Kidney (tissue), 14 donors: ENCODE results near the gene DIPK1B. TPM values are rescaled to one million over a fixed set of nuclear protein-coding genes. Genes with fewer than 3 reads are reported as not detected.

Experiments used
- DNase-seq, 5 donors: peaks; one replicate each; pipeline ENCODE4 v3.0.0-alpha.2; 2013 to 2020
- FAIRE-seq: peaks from 2 replicates; lab custom pipeline; 2012; peaks lifted over from hg19 to GRCh38; lab: Jason Lieb, UNC
- H3K27ac ChIP-seq, 2 donors: one replicate each; pipeline ENCODE4 v1.7.0; 2013; ENCODE audit warnings: low read depth in 2 of 2, low read length in 2 of 2, inconsistent platforms in 1 of 2
- H3K27me3 ChIP-seq: one replicate; pipeline ENCODE4 v1.7.1; 2013; ENCODE audit warnings: low read length, inconsistent platforms; ENCODE audit not compliant: control insufficient read depth, insufficient read depth
- H3K36me3 ChIP-seq, 3 donors: one replicate each; pipeline versions ENCODE4 v1.7.0 to v1.7.1; 2013; ENCODE audit warnings: low read length in 3 of 3, control low read depth in 1 of 3, inconsistent platforms in 1 of 3; ENCODE audit not compliant: insufficient read depth in 3 of 3, control insufficient read depth in 2 of 3
- H3K4me1 ChIP-seq, 3 donors: one replicate each; pipeline versions ENCODE4 v1.7.0 to v1.7.1; 2013; ENCODE audit warnings: low read length in 3 of 3, inconsistent platforms in 1 of 3, low read depth in 1 of 3; ENCODE audit not compliant: control insufficient read depth in 2 of 3, insufficient read depth in 2 of 3
- H3K4me3 ChIP-seq, 3 donors: one replicate each; pipeline versions ENCODE4 v1.7.0 to v1.8.1; 2013; ENCODE audit warnings: low read length in 3 of 3, control low read depth in 1 of 3, inconsistent platforms in 1 of 3
- H3K9ac ChIP-seq, 3 donors: one replicate each; pipeline versions ENCODE4 v1.7.0 to v1.7.1; 2013; ENCODE audit warnings: low read length in 3 of 3, control low read depth in 1 of 3, inconsistent platforms in 1 of 3
- H3K9me3 ChIP-seq, 3 donors: one replicate each; pipeline versions ENCODE4 v1.7.0 to v1.7.1; 2013; ENCODE audit warnings: low read length in 3 of 3, control low read depth in 1 of 3, inconsistent platforms in 1 of 3; ENCODE audit not compliant: control insufficient read depth in 2 of 3, insufficient read depth in 1 of 3
- CTCF ChIP-seq: IDR thresholded peaks from 3 replicates; pipeline ENCODE4 v1.5.1; 2012; ENCODE audit warnings: mild to moderate bottlenecking, moderate library complexity, borderline replicate concordance; ENCODE audit not compliant: insufficient read depth; ENCODE audit errors: extremely low read depth
- intact Hi-C: fragments of 100-400 bp; cut with DNase I; formaldehyde crosslinking; loops from one replicate; pipeline ENCODE4 v1.11.1; 2022
- polyA plus RNA-seq: library from polyadenylated mRNA; stranded (reverse); fragments of 350-450 nt; fragmentation: Illumina TruSeq; extraction: RNeasy Lipid Tissue Mini Kit (QIAGEN cat#74804); gene quantifications from one replicate; pipeline ENCODE4 v1.2.3, GENCODE V29; 2014; ENCODE audit warnings: low read depth, low replicate concordance; ENCODE audit not compliant: insufficient read depth
- total RNA-seq: library from RNA; stranded (reverse); fragmentation: NEBNext Ultra II Directional; extraction: Animal tissue kit (Norgen Biotek cat#: 25700); gene quantifications from one replicate; pipeline ENCODE4 v1.2.1, GENCODE V29; 2021
- donor health status: control.
- donor health status: control.
- donor health status: control.
- donor health status: control.
- donor health status: control.
- donor health status: DM: yes; HTN: yes; CAD: no.
- donor health status: Normal renal cell carcinoma (clear cell type).

Gene DIPK1B
- total and polyA plus RNA-seq, 2 donors from 2014 or later, result 7.5 to 22.6 TPM

GRCh38 chr9:136681945-136682699, 30.2 kb upstream of the DIPK1B start:
- no peak for FAIRE-seq
- peaks cover 0 to 24% (median 0%) of the 10 kb centered on the region in 3 donors for H3K4me1 ChIP-seq

GRCh38 chr9:136682710-136683109, 29.7 kb upstream of the DIPK1B start:
- H3K9ac ChIP-seq, result no peak overlapping the region
- no peaks in the 10 kb centered on the region for H3K27me3 ChIP-seq
- no peaks in the 10 kb centered on the region for H3K9me3 ChIP-seq
- no peak overlapping the region for H3K27ac ChIP-seq
- DNase-seq (no peak), FAIRE-seq (no peak)
- intact Hi-C loops, result no loop called here
- no peak overlapping the region for H3K4me3 ChIP-seq
- H3K36me3 ChIP-seq, result no peaks in the 10 kb centered on the region
- TF ChIP-seq CTCF, result no peak
- peaks cover 0 to 25% (median 0%) of the 10 kb centered on the region in 3 donors for H3K4me1 ChIP-seq

More at GRCh38 chr9:136681945-136682699, 30.2 kb upstream of the DIPK1B start:
- no peak for DNase-seq
- intact Hi-C loops, result no loop called here
- Histone ChIP-seq H3K4me3 (no peak overlapping the region), H3K9me3 (no peaks in the 10 kb centered on the region), H3K36me3 (no peaks in the 10 kb centered on the region), H3K9ac (no peak overlapping the region), H3K27ac (no peak overlapping the region), H3K27me3 (no peaks in the 10 kb centered on the region)
- TF ChIP-seq CTCF, result no peak

DNA sequence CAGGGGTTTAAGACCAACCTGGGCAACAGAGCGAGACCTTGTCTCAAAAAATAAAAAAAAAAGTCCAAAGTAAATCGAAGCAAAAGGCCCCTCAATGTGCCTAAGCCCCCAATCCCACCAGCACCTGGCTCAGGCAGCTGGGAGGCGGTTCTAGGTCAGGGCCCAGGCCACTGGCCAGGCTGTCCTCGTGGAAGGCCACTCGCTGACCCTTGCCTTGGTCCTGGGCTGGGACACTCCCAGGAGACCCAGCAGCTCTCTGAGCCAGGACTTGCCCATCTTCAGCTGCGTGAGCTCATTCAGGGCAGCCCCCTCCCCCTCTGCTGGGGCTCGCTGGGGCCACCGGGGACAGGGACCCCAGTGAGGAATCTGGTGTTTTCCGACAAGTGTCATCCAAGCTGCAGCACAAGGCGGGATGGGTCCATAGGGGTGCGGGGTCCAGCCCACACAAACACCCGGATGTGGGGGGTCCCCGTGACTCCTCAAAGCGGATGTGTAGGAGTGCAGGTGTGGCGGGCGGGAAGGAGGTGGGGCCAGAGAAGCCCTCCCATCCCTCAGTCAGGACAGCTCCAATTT, 29.1 kb upstream of the DIPK1B start:
- H3K9ac ChIP-seq, result no peak overlapping the region
- H3K4me1 ChIP-seq, result peaks cover 0 to 30% (median 0%) of the 10 kb centered on the region in 3 donors
- TF ChIP-seq CTCF, result no peak
- intact Hi-C loops, result no loop called here
- FAIRE-seq, result no peak
- DNase-seq, result no peak
- no peaks in the 10 kb centered on the region for H3K9me3 ChIP-seq
- no peak overlapping the region for H3K4me3 ChIP-seq
- no peak overlapping the region for H3K27ac ChIP-seq
- no peaks in the 10 kb centered on the region for H3K27me3 ChIP-seq
- H3K36me3 ChIP-seq, result no peaks in the 10 kb centered on the region
